Peyer's patch (tissue), 4 donors: Measurements from ENCODE around the gene GAN.

Experiments used
- CTCF ChIP-seq, 6 experiments: fragments of 450-650 bp in 4 of 6; fragments of 200-600 bp in 2 of 6; sonication (generic) in 1 of 6; IDR thresholded peaks; one replicate each; pipeline ENCODE4 v1.5.1; 2017 to 2019; ENCODE audit warnings: antibody characterized with exemption in 6 of 6, mild to moderate bottlenecking in 3 of 6, moderate library complexity in 1 of 6
- POLR2A ChIP-seq, 2 donors: fragments of 450-650 bp; IDR thresholded peaks; one replicate each; pipeline ENCODE4 v1.5.1; 2017; ENCODE audit warnings: antibody characterized with exemption in 2 of 2, mild to moderate bottlenecking in 2 of 2, moderate library complexity in 2 of 2

GRCh38 chr16:81313701-81314602 is 810 bp upstream of the GAN start:
- TF ChIP-seq CTCF (IDR thresholded peaks at IDR 0.05) (no peak), POLR2A (IDR thresholded peaks at IDR 0.05) (no peak)
